ENCODE results near the gene SET.
"Not testable (repeated sequence)": the region's sequence is repeated elsewhere in the genome, so short reads cannot be mapped to it uniquely, and the experiment has no call there.

Gene SET

GRCh38 chr9:128648206-128648605 lies 40.8 kb upstream of the SET start:
- H3K4me1 ChIP-seq (ENCODE audit: control insufficient read depth in 1 of 2, insufficient read depth in 1 of 2, low read depth in 1 of 2, low read length in 1 of 2); H3K4me3 ChIP-seq (ENCODE audit: low read depth in 1 of 2, low read length in 1 of 2); H3K36me3 ChIP-seq; H3K27ac ChIP-seq; H3K9me3 ChIP-seq; H3K27me3 ChIP-seq: not testable (repeated sequence)
- TF ChIP-seq CTCF (IDR thresholded peaks at IDR 0.05): peak; percentile 43

- Histone ChIP-seq H3K9me3 (no peaks in the 10 kb centered on the region), H3K4me1 (ENCODE audit: control insufficient read depth in 1 of 2, insufficient read depth in 1 of 2, low read depth in 1 of 2, low read length in 1 of 2) (peaks cover 5 to 6% of the 10 kb centered on the region in 2 experiments), H3K27me3 (no peaks in the 10 kb centered on the region), H3K36me3 (no peaks in the 10 kb centered on the region), H3K4me3 (ENCODE audit: low read depth in 1 of 2, low read length in 1 of 2) (no peak overlapping the region), H3K27ac (no peak overlapping the region)
- no peak for TF ChIP-seq CTCF (IDR thresholded peaks at IDR 0.05)
Observed at GRCh38 chr9:128651798-128652197, 37.2 kb upstream of the SET start.

- Histone ChIP-seq H3K4me3 (ENCODE audit: low read depth in 1 of 2, low read length in 1 of 2) (no peak overlapping the region), H3K27ac (no peak overlapping the region), H3K4me1 (ENCODE audit: control insufficient read depth in 1 of 2, insufficient read depth in 1 of 2, low read depth in 1 of 2, low read length in 1 of 2) (peaks cover 12 to 14% of the 10 kb centered on the region in 2 experiments), H3K27me3 (no peaks in the 10 kb centered on the region), H3K9me3 (no peaks in the 10 kb centered on the region), H3K36me3 (no peaks in the 10 kb centered on the region)
- TF ChIP-seq CTCF (IDR thresholded peaks at IDR 0.05): no peak
Observed at GRCh38 chr9:128653908-128654307, 35.1 kb upstream of the SET start.

- H3K9me3 ChIP-seq: no peaks in the 10 kb centered on the region
- no peak overlapping the region for H3K4me3 ChIP-seq (ENCODE audit: low read depth in 1 of 2, low read length in 1 of 2)
- no peaks in the 10 kb centered on the region for H3K36me3 ChIP-seq
- TF ChIP-seq CTCF (IDR thresholded peaks at IDR 0.05): no peak
- H3K27me3 ChIP-seq: no peaks in the 10 kb centered on the region
- H3K4me1 ChIP-seq (ENCODE audit: control insufficient read depth in 1 of 2, insufficient read depth in 1 of 2, low read depth in 1 of 2, low read length in 1 of 2): peaks cover 12 to 14% of the 10 kb centered on the region in 2 experiments
- H3K27ac ChIP-seq: no peak overlapping the region
Observed at GRCh38 chr9:128654481-128654880, 34.5 kb upstream of the SET start.

- peak; percentile 67 for TF ChIP-seq CTCF (IDR thresholded peaks at IDR 0.05)
- H3K4me1 ChIP-seq (ENCODE audit: control insufficient read depth in 1 of 2, insufficient read depth in 1 of 2, low read depth in 1 of 2, low read length in 1 of 2): peaks cover 12 to 14% of the 10 kb centered on the region in 2 experiments
- H3K27me3 ChIP-seq: no peaks in the 10 kb centered on the region
- peak within 1 kb of the TSS; percentile 98 for H3K27ac ChIP-seq
- peak within 1 kb of the TSS; percentile 93 to 97 for H3K4me3 ChIP-seq (ENCODE audit: low read depth in 1 of 2, low read length in 1 of 2)
- H3K9me3 ChIP-seq: no peaks in the 10 kb centered on the region
- no peaks in the 10 kb centered on the region for H3K36me3 ChIP-seq
Observed at GRCh38 chr9:128656416-128657343, 32.3 kb upstream of the SET start, which contains the start of gene DYNC2I2. Gene DYNC2I2, minus strand, starts transcription at chr9:128656847. Its CDS starts 121 bp downstream, at chr9:128656726.
